CD14-positive monocyte (primary cell): Measurements from ENCODE around the gene CELF2. TPM values are rescaled to one million over a fixed set of nuclear protein-coding genes. Genes with fewer than 3 reads are reported as not detected.

ENCODE experiments used
- DNase-seq, 3 donors: peaks; one replicate each; pipeline ENCODE4 v3.0.0-alpha.2; 2011 to 2022
- H2AFZ ChIP-seq: 2 replicates; pipeline ENCODE4 v1.6.0; 2012; ENCODE audit warnings: mild to moderate bottlenecking, low read depth, low read length, inconsistent platforms; ENCODE audit not compliant: insufficient read depth, poor library complexity, severe bottlenecking
- H3K27ac ChIP-seq, 2 donors: 1 replicate in 1 of 2; 2 replicates in 1 of 2; pipeline ENCODE4 v1.5.1; 2012 to 2013; ENCODE audit warnings: low read length in 2 of 2, control low read depth in 1 of 2, inconsistent platforms in 1 of 2, low read depth in 1 of 2, mild to moderate bottlenecking in 1 of 2
- H3K27me3 ChIP-seq, 2 donors: one replicate each; pipeline versions ENCODE4 v1.6.0 to v1.6.1; 2011 to 2013; ENCODE audit warnings: low read length in 2 of 2; ENCODE audit not compliant: control insufficient read depth in 2 of 2, insufficient read depth in 2 of 2
- H3K36me3 ChIP-seq, 2 donors: replicated peaks in 1 of 2; 1 replicate in 1 of 2; 2 replicates in 1 of 2; pipeline versions ENCODE4 v1.5.1 to v1.6.1; 2012 to 2013; ENCODE audit warnings: low read length in 2 of 2, control low read depth in 1 of 2, inconsistent platforms in 1 of 2, mild to moderate bottlenecking in 1 of 2; ENCODE audit not compliant: insufficient read depth in 2 of 2, control insufficient read depth in 1 of 2
- H3K4me1 ChIP-seq, 2 donors: 1 replicate in 1 of 2; 2 replicates in 1 of 2; pipeline versions ENCODE4 v1.5.1 to v1.6.1; 2012 to 2013; ENCODE audit warnings: low read length in 2 of 2, control low read depth in 1 of 2, inconsistent platforms in 1 of 2, mild to moderate bottlenecking in 1 of 2, moderate library complexity in 1 of 2; ENCODE audit not compliant: insufficient read depth in 2 of 2, control insufficient read depth in 1 of 2
- H3K4me2 ChIP-seq: replicated peaks from 2 replicates; pipeline ENCODE3; 2012; ENCODE audit warnings: low read length, moderate library complexity, mild to moderate bottlenecking; ENCODE audit not compliant: poor library complexity, severe bottlenecking; ENCODE audit errors: extremely low read depth
- H3K4me3 ChIP-seq, 3 experiments: fragments of 200-600 bp in 1 of 3; sonication (generic) in 1 of 3; replicated peaks in 1 of 3; 1 replicate in 2 of 3; 2 replicates in 1 of 3; pipeline ENCODE4 v1.5.1; 2011 to 2013; ENCODE audit warnings: low read length in 3 of 3, mild to moderate bottlenecking in 3 of 3, control low read depth in 2 of 3, low read depth in 2 of 3, inconsistent platforms in 1 of 3, moderate library complexity in 1 of 3
- H3K79me2 ChIP-seq: 2 replicates; pipeline ENCODE4 v1.6.0; 2012; ENCODE audit warnings: mild to moderate bottlenecking, control low read depth, inconsistent platforms, low read length, moderate library complexity; ENCODE audit not compliant: insufficient read depth
- H3K9ac ChIP-seq: 2 replicates; pipeline ENCODE4 v1.6.0; 2017; ENCODE audit warnings: low read length, mild to moderate bottlenecking; ENCODE audit not compliant: insufficient read depth, poor library complexity, severe bottlenecking
- H3K9me3 ChIP-seq, 2 donors: replicated peaks in 1 of 2; 1 replicate in 1 of 2; 2 replicates in 1 of 2; pipeline versions ENCODE4 v1.5.1 to v1.6.1; 2012 to 2013; ENCODE audit warnings: low read length in 2 of 2, control low read depth in 1 of 2; ENCODE audit not compliant: control insufficient read depth in 1 of 2, insufficient read depth in 1 of 2
- H4K20me1 ChIP-seq: 2 replicates; pipeline ENCODE4 v1.6.0; 2012; ENCODE audit warnings: mild to moderate bottlenecking, low read length, control low read depth, moderate library complexity; ENCODE audit not compliant: insufficient read depth
- H3K27ac Mint-ChIP-seq, 7 donors: one replicate each; pipeline ENCODE4 v1.8.0; 2020; ENCODE audit warnings: mild to moderate bottlenecking in 7 of 7, mixed read lengths in 7 of 7, moderate library complexity in 6 of 7, inconsistent platforms in 2 of 7
- H3K27me3 Mint-ChIP-seq, 3 donors: one replicate each; pipeline ENCODE4 v1.8.0; 2021 to 2022; ENCODE audit warnings: low read depth in 3 of 3, mild to moderate bottlenecking in 3 of 3, mixed read lengths in 3 of 3, moderate library complexity in 3 of 3, inconsistent platforms in 1 of 3
- H3K36me3 Mint-ChIP-seq, 2 donors: one replicate each; pipeline ENCODE4 v1.8.0; 2020; ENCODE audit warnings: mixed read lengths in 2 of 2, inconsistent platforms in 1 of 2, mild to moderate bottlenecking in 1 of 2
- H3K4me1 Mint-ChIP-seq: one replicate; pipeline ENCODE4 v1.8.0; 2020; ENCODE audit warnings: mild to moderate bottlenecking, mixed read lengths
- H3K4me3 Mint-ChIP-seq, 2 donors: one replicate each; pipeline ENCODE4 v1.8.0; 2020; ENCODE audit warnings: mild to moderate bottlenecking in 2 of 2, mixed read lengths in 2 of 2, moderate library complexity in 1 of 2
- H3K9me3 Mint-ChIP-seq, 7 donors: one replicate each; pipeline ENCODE4 v1.8.0; 2020 to 2022; ENCODE audit warnings: mixed read lengths in 7 of 7, mild to moderate bottlenecking in 6 of 7, moderate library complexity in 6 of 7, inconsistent platforms in 2 of 7
- CTCF ChIP-seq: fragments of 200-600 bp; IDR thresholded peaks from one replicate; pipeline ENCODE4 v1.8.0; 2022; ENCODE audit warnings: antibody characterized with exemption, mild to moderate bottlenecking
- WGBS: methylation state at CpG from one replicate; pipeline ENCODE4 v1.1.5; 2013; ENCODE audit warnings: missing lambda C conversion rate; ENCODE audit not compliant: insufficient coverage; 5-methylcytosine and 5-hydroxymethylcytosine counted together
- intact Hi-C, 2 donors: fragments of 100-400 bp; cut with micrococcal nuclease; formaldehyde crosslinking; loops; one replicate each; pipeline versions ENCODE4 v1.15.0 to v1.15.1; 2023
- polyA plus RNA-seq, 3 donors: library from polyadenylated mRNA; depleted of rRNA in 1 of 3; unstranded in 2 of 3; stranded (reverse) in 1 of 3; fragments of 300-500 nt in 2 of 3; fragments of >200 nt in 1 of 3; fragmentation: Illumina TruSeq in 2 of 3; gene quantifications; 1 replicate in 2 of 3; 2 replicates in 1 of 3; pipeline ENCODE4 v1.2.3, GENCODE V29; 2012 to 2021

Gene CELF2
- polyA plus RNA-seq, 3 donors: 53.5 to 93.3 (median 80.5) TPM

GRCh38 chr10:11223507-11224140 lies 206.0 kb downstream of the CELF2 start:
- 100% methylated on average over 6 of the region's 9 CpGs for WGBS
- peaks cover 57 to 76% of the 10 kb centered on the region in 2 donors for H3K36me3 ChIP-seq
- H3K79me2 ChIP-seq: peaks cover 100% of the 10 kb centered on the region
- Mint-ChIP-seq H3K36me3 (peaks cover 57 to 73% of the 10 kb centered on the region in 2 donors), H3K27me3 (no peaks in the 10 kb centered on the region), H3K9me3 (no peaks in the 10 kb centered on the region), H3K27ac (peak overlapping the region in 4 of 7 donors; percentile 11 to 89 (median 82)), H3K4me1 (peaks cover 45% of the 10 kb centered on the region), H3K4me3 (no peak overlapping the region)
- TF ChIP-seq CTCF: no peak
- no peaks in the 10 kb centered on the region for H3K9me3 ChIP-seq
- H3K27me3 ChIP-seq: no peaks in the 10 kb centered on the region
- intact Hi-C loops: no loop called here
- H3K4me3 ChIP-seq: no peak overlapping the region
- no peak overlapping the region for H3K9ac ChIP-seq
- DNase-seq: no peak
- H2AFZ ChIP-seq: no peak overlapping the region
- peaks cover 100% of the 10 kb centered on the region for H4K20me1 ChIP-seq
- peaks cover 27 to 30% of the 10 kb centered on the region in 2 donors for H3K4me1 ChIP-seq
- no peak overlapping the region for H3K4me2 ChIP-seq
- peak overlapping the region in 1 of 2 donors; percentile 84 for H3K27ac ChIP-seq

GRCh38 chr10:11224321-11224720 lies 206.6 kb downstream of the CELF2 start:
- H3K36me3 Mint-ChIP-seq: peaks cover 58 to 74% of the 10 kb centered on the region in 2 donors
- H3K9ac ChIP-seq: no peak overlapping the region
- peaks cover 45% of the 10 kb centered on the region for H3K4me1 Mint-ChIP-seq
- H3K4me1 ChIP-seq: peaks cover 27 to 30% of the 10 kb centered on the region in 2 donors
- WGBS: 95% methylated on average over 5 of the region's 5 CpGs
- H3K9me3 ChIP-seq: no peaks in the 10 kb centered on the region
- H3K4me3 Mint-ChIP-seq: no peak overlapping the region
- no peak overlapping the region for H3K4me2 ChIP-seq
- peaks cover 55 to 76% of the 10 kb centered on the region in 2 donors for H3K36me3 ChIP-seq
- no peaks in the 10 kb centered on the region for H3K9me3 Mint-ChIP-seq
- no peaks in the 10 kb centered on the region for H3K27me3 ChIP-seq
- H3K27ac ChIP-seq: peak overlapping the region; percentile 32 to 84
- H3K27me3 Mint-ChIP-seq: no peaks in the 10 kb centered on the region
- no peak for DNase-seq
- peaks cover 100% of the 10 kb centered on the region for H3K79me2 ChIP-seq
- intact Hi-C loops: no loop called here
- H3K4me3 ChIP-seq: no peak overlapping the region
- H3K27ac Mint-ChIP-seq: peak overlapping the region; percentile 61 to 96 (median 83)
- no peak overlapping the region for H2AFZ ChIP-seq
- peaks cover 100% of the 10 kb centered on the region for H4K20me1 ChIP-seq
- TF ChIP-seq CTCF: no peak
